GM19468 (cell line): ENCODE data around the gene VCL.
A peak's percentile ranks its signal among the peaks of the same experiment; 100 is the strongest.
"Not testable (repeated sequence)": the region's sequence is repeated elsewhere in the genome, so short reads cannot be mapped to it uniquely, and the experiment has no call there.

ENCODE experiments used
- ATAC-seq: cut with Tn5 transposase; IDR thresholded peaks from one replicate; pipeline ENCODE4 v1.9.1; 2021; ENCODE audit warnings: mild to moderate bottlenecking, moderate library complexity, moderate number of reproducible peaks; ENCODE audit not compliant: unreplicated experiment; ENCODE audit errors: extremely low read depth

Gene VCL

DNA sequence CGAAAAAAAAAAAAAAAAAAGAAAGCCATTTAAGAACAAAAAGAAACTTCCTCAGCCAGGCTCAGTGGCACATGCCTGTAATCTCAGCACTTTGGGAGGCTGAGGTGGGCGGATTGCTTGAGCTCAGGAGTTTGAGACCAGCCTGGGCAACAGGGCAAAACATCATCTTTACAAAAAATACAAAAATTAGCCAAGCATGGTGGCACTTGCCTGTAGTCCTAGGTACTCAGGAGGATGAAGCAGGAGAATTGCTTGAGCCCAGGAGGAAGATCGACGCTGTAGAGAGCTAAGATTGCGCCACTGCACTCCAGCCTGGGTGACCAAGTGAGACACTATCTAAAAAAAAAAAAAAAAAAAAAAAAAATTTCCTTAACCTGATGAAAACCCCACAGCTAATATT is 140.7 kb downstream of the VCL start:
- not testable (repeated sequence) for ATAC-seq

DNA sequence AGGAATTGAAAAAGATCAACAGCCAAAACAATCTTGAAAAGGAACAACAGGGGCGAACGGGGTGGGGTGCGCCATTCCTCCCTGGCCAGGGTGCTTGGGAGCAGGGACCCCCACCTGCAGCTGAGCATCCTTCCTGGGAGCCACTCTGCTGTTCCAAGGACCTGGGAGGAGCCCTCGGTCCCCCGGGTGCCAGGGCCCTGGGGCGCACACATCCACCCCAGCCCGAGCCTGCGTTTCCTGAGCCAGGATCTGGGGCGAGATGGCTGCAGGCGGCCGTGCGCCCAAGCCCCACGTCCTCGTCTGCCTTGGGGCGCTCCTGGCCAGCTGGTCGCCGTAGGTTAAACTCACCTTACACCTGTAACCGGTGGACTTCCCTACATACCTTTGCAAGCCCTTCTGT is 142.1 kb downstream of the VCL start:
- no peak for ATAC-seq

DNA sequence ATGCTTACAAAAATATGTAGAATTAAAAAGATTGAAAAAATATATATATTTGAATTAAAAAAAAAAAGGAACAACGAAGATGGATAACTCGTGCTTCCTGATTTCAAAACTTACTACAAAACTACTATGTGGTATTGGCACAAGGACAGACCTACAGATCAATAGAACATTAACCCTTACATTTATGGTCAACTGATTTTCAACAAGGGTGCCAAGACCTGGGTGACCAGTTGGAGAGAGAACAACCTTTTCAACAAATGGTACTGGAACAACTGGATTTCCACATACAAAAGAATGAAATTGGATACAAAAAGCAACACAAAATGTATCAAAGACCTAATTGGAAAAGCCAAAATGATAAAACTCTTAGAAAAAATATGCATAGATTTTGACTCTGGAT is 142.6 kb downstream of the VCL start:
- no peak for ATAC-seq

DNA sequence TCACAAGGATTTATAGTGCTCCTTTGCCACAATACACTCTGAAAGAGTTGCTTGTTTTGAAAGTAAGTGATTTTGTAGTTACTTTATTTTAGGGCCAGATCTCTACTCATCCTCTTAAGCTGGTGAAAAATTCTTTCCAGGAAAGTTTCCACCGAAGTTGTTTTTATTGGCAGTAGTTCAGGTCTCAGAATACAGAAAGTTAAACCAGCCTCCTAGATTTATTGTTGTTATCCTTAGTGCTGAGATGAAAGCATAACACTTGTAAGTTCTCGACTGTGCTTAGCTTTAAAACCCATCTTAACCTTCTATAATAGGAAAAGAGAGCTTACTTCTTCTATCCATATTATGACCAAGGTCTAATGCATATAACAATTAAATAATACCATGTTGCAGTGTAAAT is 147.2 kb downstream of the VCL start:
- ATAC-seq = no peak

- not testable (repeated sequence) for ATAC-seq
Observed at GRCh38 chr10:74146980-74147379, 149.1 kb downstream of the VCL start.

GRCh38 chr10:74150204-74150989 is 152.5 kb downstream of the VCL start, which contains the start of gene AP3M1:
Gene AP3M1 (minus strand): TSS chr10:74150828. CDS start chr10:74138379, 12,449 bp downstream.
- peak; percentile 16 for ATAC-seq

GRCh38 chr10:74150990-74151878 is 153.3 kb downstream of the VCL start, which contains the start of gene ADK:
Gene ADK (plus strand): TSS chr10:74151221. CDS start chr10:74151279, 58 bp downstream.
- ATAC-seq = peak; percentile 41

- ATAC-seq = no peak
Observed at GRCh38 chr10:74151879-74152722, 154.2 kb downstream of the VCL start.

DNA sequence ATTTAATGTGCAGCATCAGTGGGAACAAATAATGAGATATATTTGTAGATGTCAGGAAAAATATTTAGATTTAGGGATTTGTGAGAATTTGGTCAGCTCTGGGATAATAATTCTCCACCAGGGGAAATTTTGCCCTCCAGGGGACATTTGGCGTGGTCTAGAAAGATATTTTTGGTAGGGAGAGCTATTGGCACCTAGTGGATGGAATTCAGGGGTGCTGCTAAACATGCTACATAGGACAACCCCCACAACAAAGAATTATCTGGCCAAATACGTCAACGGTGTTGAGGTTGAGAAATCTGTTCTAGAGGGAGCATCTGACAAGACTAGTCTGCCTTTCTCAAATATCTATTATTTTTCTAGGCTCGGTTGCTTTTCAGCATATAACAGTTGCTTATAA is 155.2 kb downstream of the VCL start:
- ATAC-seq = no peak

DNA sequence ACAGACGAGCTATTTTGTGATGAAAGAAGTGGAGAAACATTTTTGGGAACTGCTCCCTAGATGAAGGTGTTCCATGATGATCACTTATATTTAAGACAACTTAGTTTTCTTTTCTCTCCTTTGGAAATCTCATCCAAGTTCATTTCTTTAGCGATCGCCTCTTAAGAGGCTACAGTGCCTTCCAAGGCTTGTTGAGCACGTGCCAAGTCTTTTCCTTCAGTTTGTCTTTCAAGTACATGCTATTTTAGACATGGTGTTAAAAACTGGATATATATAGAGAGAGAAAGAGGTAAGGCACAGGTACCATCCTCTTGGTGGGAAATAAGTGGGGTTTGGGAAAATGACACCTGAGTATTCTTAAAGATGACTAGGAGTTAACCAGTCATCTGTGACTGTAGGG is 155.8 kb downstream of the VCL start:
- ATAC-seq = no peak

- no peak for ATAC-seq
Observed at GRCh38 chr10:74156919-74157289, 159.0 kb downstream of the VCL start.

- ATAC-seq = no peak
Observed at GRCh38 chr10:74160013-74160412, 162.1 kb downstream of the VCL start.

DNA sequence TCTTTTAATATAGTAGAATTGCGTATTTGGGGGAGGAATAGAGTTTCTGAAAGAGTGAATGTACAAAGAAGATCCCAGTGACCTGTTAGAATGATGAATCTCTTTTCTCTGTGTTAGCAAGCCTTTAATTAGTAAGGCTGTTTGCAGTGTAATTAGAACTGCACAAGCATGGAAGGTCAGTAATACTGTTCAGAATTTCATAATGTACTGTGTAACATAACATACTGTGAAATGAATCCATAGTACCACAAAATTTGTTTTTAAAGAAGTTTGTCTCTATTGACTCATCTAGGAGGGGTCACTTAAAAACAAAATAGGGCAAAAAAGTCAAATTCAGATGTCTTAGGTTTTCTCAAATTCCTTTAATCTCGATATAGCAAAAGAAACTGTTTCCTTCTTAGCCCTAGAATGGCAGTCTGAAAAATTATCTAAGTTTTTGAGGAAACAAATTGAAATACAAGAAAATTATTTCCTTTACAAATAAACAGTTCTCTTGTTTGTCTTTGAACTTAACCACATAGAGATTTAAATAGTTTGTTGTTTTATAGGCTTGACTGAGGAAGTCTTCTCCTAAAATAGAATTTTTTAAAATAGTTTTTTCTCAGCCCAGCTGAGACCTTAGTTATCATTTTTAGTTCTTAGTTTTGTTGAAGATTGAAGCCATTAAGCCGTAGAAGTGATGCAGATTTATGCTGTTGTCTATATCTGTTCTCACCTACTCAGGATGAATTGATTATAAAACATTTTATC is 165.6 kb downstream of the VCL start:
- no peak for ATAC-seq

DNA sequence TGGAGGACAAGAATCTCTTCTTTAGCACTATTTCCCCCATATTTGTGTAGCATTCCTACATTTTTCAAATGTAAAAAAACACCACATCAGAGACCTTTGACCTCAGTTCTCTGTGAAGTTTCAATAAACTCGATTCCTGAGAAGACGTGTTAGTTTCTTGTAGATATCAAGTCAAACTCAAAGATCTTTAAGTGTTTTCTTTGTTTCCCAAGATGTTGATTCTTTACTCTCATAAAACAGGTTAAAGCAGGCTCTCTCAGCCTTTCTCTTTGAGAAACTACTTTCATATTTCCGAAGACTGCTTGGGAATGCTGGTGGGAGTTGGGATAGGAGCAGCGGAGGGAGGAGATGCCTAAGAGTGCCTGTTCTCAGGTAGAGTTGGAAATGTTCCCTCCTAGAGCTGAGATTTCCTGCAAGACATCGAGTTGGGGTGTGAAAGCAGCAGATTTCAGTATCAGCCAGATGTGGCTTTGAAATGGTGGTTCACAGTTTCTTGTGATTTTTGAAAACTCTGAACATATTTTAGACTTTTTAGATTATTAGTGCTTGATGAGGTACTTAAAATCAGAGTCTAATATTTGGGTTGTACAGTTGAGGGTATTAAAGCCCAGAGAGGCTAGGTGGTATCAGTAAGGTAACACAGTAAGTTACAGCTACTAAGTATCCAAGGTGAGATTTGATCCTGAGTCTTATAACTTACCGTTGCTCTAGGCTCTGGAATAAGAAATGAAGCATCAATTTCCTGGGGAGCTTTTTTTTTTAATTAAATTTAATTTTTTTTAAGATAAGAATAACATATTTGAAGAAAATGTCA is 167.0 kb downstream of the VCL start:
- ATAC-seq = no peak

GRCh38 chr10:74165530-74165901 is 167.6 kb downstream of the VCL start:
- no peak for ATAC-seq

DNA sequence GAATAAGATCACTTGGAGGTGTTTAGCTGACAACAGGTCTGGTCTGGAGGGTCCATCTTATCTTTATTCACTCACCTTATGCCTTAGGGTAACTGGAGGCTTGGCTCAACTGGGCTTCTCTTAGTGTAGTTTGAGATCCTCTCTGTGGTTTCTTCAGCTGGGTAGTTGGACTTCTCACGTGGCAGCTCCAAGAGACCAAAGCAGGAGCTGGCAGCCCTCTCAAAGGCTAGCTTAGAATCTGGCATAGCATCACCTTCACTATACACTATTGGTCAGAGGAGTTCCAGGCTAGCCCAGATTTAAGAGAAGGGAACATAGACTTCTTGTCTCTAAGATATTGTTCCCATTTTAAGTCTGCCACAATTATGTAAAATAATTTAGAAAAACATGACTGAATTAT is 169.5 kb downstream of the VCL start:
- no peak for ATAC-seq
